Suppressor macrophage treated with lipopolysaccharide for 1 hour (primary cell): ENCODE data around the gene ITGBL1.

Experiments
- DNase-seq, 3 donors: peaks; one replicate each; pipeline ENCODE4 v3.0.0-alpha.2; 2020 to 2022

The ITGBL1 gene

GRCh38 chr13:101631395-101631794 lies 178.9 kb downstream of the ITGBL1 start:
- peak; percentile 12 to 50 (median 39) for DNase-seq

- no peak for DNase-seq
Observed at GRCh38 chr13:101634142-101634541, 181.7 kb downstream of the ITGBL1 start.

GRCh38 chr13:101639711-101640110 lies 187.2 kb downstream of the ITGBL1 start:
- DNase-seq = no peak

GRCh38 chr13:101640788-101641400 lies 188.4 kb downstream of the ITGBL1 start:
- no peak for DNase-seq

GRCh38 chr13:101645871-101646270 lies 193.4 kb downstream of the ITGBL1 start:
- DNase-seq = no peak

- no peak for DNase-seq
Observed at GRCh38 chr13:101647760-101648159, 195.3 kb downstream of the ITGBL1 start.

GRCh38 chr13:101648766-101649487 lies 196.5 kb downstream of the ITGBL1 start:
- no peak for DNase-seq

- peak; percentile 24 to 54 (median 29) for DNase-seq
Observed at GRCh38 chr13:101649488-101650126, 197.1 kb downstream of the ITGBL1 start.

GRCh38 chr13:101654883-101655282 lies 202.4 kb downstream of the ITGBL1 start:
- no peak for DNase-seq

- no peak for DNase-seq
Observed at GRCh38 chr13:101655435-101655834, 203.0 kb downstream of the ITGBL1 start.

- DNase-seq = no peak
Observed at GRCh38 chr13:101660711-101661110, 208.2 kb downstream of the ITGBL1 start.

- DNase-seq = no peak
Observed at GRCh38 chr13:101661839-101662238, 209.4 kb downstream of the ITGBL1 start.

GRCh38 chr13:101673360-101674105 lies 221.1 kb downstream of the ITGBL1 start:
- no peak for DNase-seq

GRCh38 chr13:101681834-101682233 lies 229.4 kb downstream of the ITGBL1 start:
- DNase-seq = no peak

- DNase-seq = no peak
Observed at GRCh38 chr13:101686003-101686402, 233.5 kb downstream of the ITGBL1 start.

GRCh38 chr13:101690871-101691270 lies 238.4 kb downstream of the ITGBL1 start:
- no peak for DNase-seq

GRCh38 chr13:101691341-101691860 lies 238.9 kb downstream of the ITGBL1 start:
- DNase-seq = no peak

GRCh38 chr13:101695870-101696516 lies 243.5 kb downstream of the ITGBL1 start:
- DNase-seq = no peak

GRCh38 chr13:101697745-101698144 lies 245.3 kb downstream of the ITGBL1 start:
- DNase-seq = no peak

- no peak for DNase-seq
Observed at GRCh38 chr13:101698400-101698799, 245.9 kb downstream of the ITGBL1 start.

- DNase-seq = no peak
Observed at GRCh38 chr13:101700598-101700997, 248.1 kb downstream of the ITGBL1 start.

- DNase-seq = no peak
Observed at GRCh38 chr13:101703081-101703480, 250.6 kb downstream of the ITGBL1 start.

- DNase-seq = no peak
Observed at GRCh38 chr13:101703838-101704237, 251.4 kb downstream of the ITGBL1 start.
